Liver (tissue), 9 donors: Measurements from ENCODE around the gene CTNNA2. TPM values are rescaled to one million over a fixed set of nuclear protein-coding genes. Genes with fewer than 3 reads are reported as not detected.

Source experiments
- DNase-seq: peaks from one replicate; pipeline ENCODE4 v3.0.0-alpha.2; 2017; ENCODE audit warnings: low spot score
- H3K27ac ChIP-seq, 2 donors: one replicate each; pipeline ENCODE4 v1.7.0; 2013; ENCODE audit warnings: inconsistent platforms in 2 of 2, low read length in 2 of 2, control low read depth in 1 of 2, low read depth in 1 of 2, mild to moderate bottlenecking in 1 of 2
- H3K27me3 ChIP-seq, 4 donors: one replicate each; pipeline versions ENCODE4 v1.6.1 to v1.7.0; 2013; ENCODE audit warnings: low read length in 3 of 4, inconsistent platforms in 1 of 4, mild to moderate bottlenecking in 1 of 4, moderate library complexity in 1 of 4; ENCODE audit not compliant: control insufficient read depth in 4 of 4, insufficient read depth in 4 of 4
- H3K36me3 ChIP-seq, 4 donors: one replicate each; pipeline versions ENCODE4 v1.6.1 to v1.7.0; 2013; ENCODE audit warnings: low read length in 3 of 4, mild to moderate bottlenecking in 3 of 4, low read depth in 1 of 4, moderate library complexity in 1 of 4; ENCODE audit not compliant: control insufficient read depth in 4 of 4, insufficient read depth in 3 of 4
- H3K4me1 ChIP-seq, 4 donors: one replicate each; pipeline versions ENCODE4 v1.6.1 to v1.7.0; 2013; ENCODE audit warnings: low read length in 3 of 4, mild to moderate bottlenecking in 3 of 4, moderate library complexity in 1 of 4; ENCODE audit not compliant: control insufficient read depth in 4 of 4, insufficient read depth in 4 of 4
- H3K4me3 ChIP-seq, 3 donors: one replicate each; pipeline versions ENCODE4 v1.6.1 to v1.7.0; 2013; ENCODE audit warnings: low read length in 3 of 3, control low read depth in 1 of 3, low read depth in 1 of 3, mild to moderate bottlenecking in 1 of 3
- H3K9ac ChIP-seq, 2 donors: one replicate each; pipeline ENCODE4 v1.7.0; 2013; ENCODE audit warnings: low read length in 2 of 2, mild to moderate bottlenecking in 2 of 2, moderate library complexity in 2 of 2, control low read depth in 1 of 2, low read depth in 1 of 2
- H3K9me3 ChIP-seq, 4 donors: one replicate each; pipeline versions ENCODE4 v1.6.1 to v1.7.0; 2013; ENCODE audit warnings: low read length in 3 of 4; ENCODE audit not compliant: control insufficient read depth in 4 of 4
- EGR1 ChIP-seq, 2 donors: IDR thresholded peaks; 2 replicates each; pipeline ENCODE4 v1.6.1; 2016 to 2018; ENCODE audit warnings: antibody characterized with exemption in 2 of 2, low read depth in 2 of 2
- FOXA1 ChIP-seq: IDR thresholded peaks from 2 replicates; pipeline ENCODE4 v1.6.1; 2016; ENCODE audit warnings: antibody characterized with exemption
- FOXA2 ChIP-seq: IDR thresholded peaks from 2 replicates; pipeline ENCODE4 v1.6.1; 2016; ENCODE audit warnings: antibody characterized with exemption
- GABPA ChIP-seq, 2 donors: IDR thresholded peaks in 1 of 2; conservative IDR thresholded peaks in 1 of 2; 2 replicates each; pipeline ENCODE4 v1.6.1; 2016; ENCODE audit warnings: antibody characterized with exemption in 2 of 2, mild to moderate bottlenecking in 1 of 2, moderate library complexity in 1 of 2
- HNF4A ChIP-seq, 2 donors: conservative IDR thresholded peaks; 2 replicates each; pipeline ENCODE4 v1.6.1; 2016; ENCODE audit warnings: antibody characterized with exemption in 2 of 2, mild to moderate bottlenecking in 2 of 2
- HNF4G ChIP-seq: IDR thresholded peaks from 2 replicates; pipeline ENCODE4 v1.6.1; 2016; ENCODE audit warnings: antibody characterized with exemption
- JUND ChIP-seq, 2 donors: IDR thresholded peaks; 2 replicates each; pipeline ENCODE4 v1.6.1; 2016; ENCODE audit warnings: antibody characterized with exemption in 2 of 2
- NR2F2 ChIP-seq: IDR thresholded peaks from 2 replicates; pipeline ENCODE4 v1.6.1; 2016; ENCODE audit warnings: antibody characterized with exemption
- RAD21 ChIP-seq, 2 donors: IDR thresholded peaks; 2 replicates each; pipeline ENCODE4 v1.6.1; 2016; ENCODE audit warnings: antibody characterized with exemption in 2 of 2, mild to moderate bottlenecking in 2 of 2
- REST ChIP-seq: IDR thresholded peaks from 2 replicates; pipeline ENCODE4 v1.6.1; 2016; ENCODE audit warnings: antibody characterized with exemption, mild to moderate bottlenecking
- RXRA ChIP-seq, 2 donors: IDR thresholded peaks; 2 replicates each; pipeline ENCODE4 v1.6.1; 2017 to 2018; ENCODE audit warnings: antibody characterized with exemption in 2 of 2, mild to moderate bottlenecking in 1 of 2
- SP1 ChIP-seq: IDR thresholded peaks from 2 replicates; pipeline ENCODE4 v1.6.1; 2018; ENCODE audit warnings: antibody characterized with exemption, mild to moderate bottlenecking
- YY1 ChIP-seq: IDR thresholded peaks from 2 replicates; pipeline ENCODE4 v1.6.1; 2016; ENCODE audit warnings: antibody characterized with exemption, mild to moderate bottlenecking
- WGBS: extraction: QIAGEN DNeasy Blood & Tissue Kit; methylation state at CpG from one replicate; pipeline ENCODE4 v1.1.7; 2013; 5-methylcytosine and 5-hydroxymethylcytosine counted together
- polyA plus RNA-seq, 2 donors: library from polyadenylated mRNA; stranded (reverse) in 1 of 2; unstranded in 1 of 2; fragments of 200-250 nt in 1 of 2; fragments of >200 nt in 1 of 2; fragmentation: Nextera tagmentation in 1 of 2; extraction: Ambion mirVana in 1 of 2; gene quantifications; one replicate each; pipeline versions ENCODE4 v1.2.1 to v1.2.3, GENCODE V29; 2013 to 2015
- total RNA-seq, 2 donors: library from RNA; depleted of rRNA; stranded (reverse); fragments of >200 nt; gene quantifications; one replicate each; pipeline ENCODE4 v1.2.3, GENCODE V29; 2014
- TF ChIP-seq, protein P1 (sequence below): fragments of 150-350 bp; IDR thresholded peaks from 2 replicates; pipeline ENCODE4 v1.5.1; 2017; ENCODE audit warnings: improper control_type of control experiment, low read depth, low read length; ENCODE audit not compliant: missing input control
- donor health status: healthy.
- donor health status: healthy.
- donor health status: healthy.
- donor health status: healthy.
- donor health status: healthy.

Gene CTNNA2
- total and polyA plus RNA-seq, 4 donors: 0.05 TPM; not detected in 3

GRCh38 chr2:79945653-79946445 lies 433.0 kb downstream of the CTNNA2 start:
- no peaks in the 10 kb centered on the region for H3K27me3 ChIP-seq
- no peak for TF ChIP-seq HNF4G

GRCh38 chr2:79947751-79948150 lies 434.9 kb downstream of the CTNNA2 start:
- 84% methylated on average over 2 of the region's 2 CpGs for WGBS
- no peak for TF ChIP-seq YY1
- TF ChIP-seq REST: no peak
- no peak for TF ChIP-seq SP1
- TF ChIP-seq NR2F2: no peak
- no peak for TF ChIP-seq RAD21 (IDR thresholded peaks at IDR 0.05)
- TF ChIP-seq HNF4A (conservative IDR thresholded peaks at IDR 0.05): no peak
- TF ChIP-seq GABPA (IDR thresholded peaks at IDR 0.05 in 1 of 2, conservative IDR thresholded peaks at IDR 0.05 in 1 of 2): no peak
- TF ChIP-seq, protein P1, sequence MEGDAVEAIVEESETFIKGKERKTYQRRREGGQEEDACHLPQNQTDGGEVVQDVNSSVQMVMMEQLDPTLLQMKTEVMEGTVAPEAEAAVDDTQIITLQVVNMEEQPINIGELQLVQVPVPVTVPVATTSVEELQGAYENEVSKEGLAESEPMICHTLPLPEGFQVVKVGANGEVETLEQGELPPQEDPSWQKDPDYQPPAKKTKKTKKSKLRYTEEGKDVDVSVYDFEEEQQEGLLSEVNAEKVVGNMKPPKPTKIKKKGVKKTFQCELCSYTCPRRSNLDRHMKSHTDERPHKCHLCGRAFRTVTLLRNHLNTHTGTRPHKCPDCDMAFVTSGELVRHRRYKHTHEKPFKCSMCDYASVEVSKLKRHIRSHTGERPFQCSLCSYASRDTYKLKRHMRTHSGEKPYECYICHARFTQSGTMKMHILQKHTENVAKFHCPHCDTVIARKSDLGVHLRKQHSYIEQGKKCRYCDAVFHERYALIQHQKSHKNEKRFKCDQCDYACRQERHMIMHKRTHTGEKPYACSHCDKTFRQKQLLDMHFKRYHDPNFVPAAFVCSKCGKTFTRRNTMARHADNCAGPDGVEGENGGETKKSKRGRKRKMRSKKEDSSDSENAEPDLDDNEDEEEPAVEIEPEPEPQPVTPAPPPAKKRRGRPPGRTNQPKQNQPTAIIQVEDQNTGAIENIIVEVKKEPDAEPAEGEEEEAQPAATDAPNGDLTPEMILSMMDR: no peak
- TF ChIP-seq RXRA (IDR thresholded peaks at IDR 0.05): no peak
- no peak for DNase-seq
- H3K9me3 ChIP-seq: no peaks in the 10 kb centered on the region
- no peaks in the 10 kb centered on the region for H3K27me3 ChIP-seq
- no peak overlapping the region for H3K27ac ChIP-seq
- H3K36me3 ChIP-seq: no peaks in the 10 kb centered on the region
- H3K4me1 ChIP-seq: no peaks in the 10 kb centered on the region
- no peak overlapping the region for H3K9ac ChIP-seq
- H3K4me3 ChIP-seq: no peak overlapping the region

More at GRCh38 chr2:79945653-79946445, 433.0 kb downstream of the CTNNA2 start:
- no peak for DNase-seq
- Histone ChIP-seq H3K9ac (no peak overlapping the region), H3K4me3 (no peak overlapping the region), H3K36me3 (no peaks in the 10 kb centered on the region), H3K4me1 (no peaks in the 10 kb centered on the region), H3K27ac (no peak overlapping the region), H3K9me3 (no peaks in the 10 kb centered on the region)
- 81% methylated on average over 5 of the region's 5 CpGs for WGBS

DNA sequence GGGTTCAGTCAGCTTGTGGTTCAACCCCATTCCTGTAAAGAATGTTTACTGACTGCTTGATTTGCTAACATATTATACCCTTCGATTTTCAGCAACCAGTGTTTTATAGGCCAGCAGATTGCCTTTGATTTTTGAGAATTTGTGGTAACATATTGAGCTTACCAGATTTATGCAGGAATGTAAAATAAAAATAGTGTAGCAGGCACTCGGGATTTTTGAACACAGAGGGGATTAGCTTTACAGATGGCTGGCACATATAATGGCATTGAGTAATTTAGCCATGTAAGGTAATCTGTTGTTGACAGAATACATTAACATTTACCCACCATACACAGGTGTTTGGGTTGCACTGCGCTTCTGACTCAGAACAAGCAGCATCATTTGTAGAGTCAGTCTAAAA lies 437.7 kb downstream of the CTNNA2 start:
- no peak for DNase-seq
- H3K4me3 ChIP-seq: no peak overlapping the region
- H3K9me3 ChIP-seq: no peaks in the 10 kb centered on the region
- no peak overlapping the region for H3K9ac ChIP-seq
- WGBS: 80% methylated on average over 3 of the region's 3 CpGs
- no peaks in the 10 kb centered on the region for H3K36me3 ChIP-seq
- TF ChIP-seq HNF4A (conservative IDR thresholded peaks at IDR 0.05): no peak
- TF ChIP-seq EGR1 (IDR thresholded peaks at IDR 0.05; ENCODE audit: low read depth in 2 of 2): no peak
- no peak for TF ChIP-seq NR2F2
- no peak for TF ChIP-seq FOXA1
- TF ChIP-seq REST: no peak
- TF ChIP-seq HNF4G: no peak
- no peak for TF ChIP-seq FOXA2
- TF ChIP-seq GABPA (IDR thresholded peaks at IDR 0.05 in 1 of 2, conservative IDR thresholded peaks at IDR 0.05 in 1 of 2): no peak
- no peak for TF ChIP-seq JUND (IDR thresholded peaks at IDR 0.05)
- H3K4me1 ChIP-seq: no peaks in the 10 kb centered on the region
- H3K27me3 ChIP-seq: no peaks in the 10 kb centered on the region
- H3K27ac ChIP-seq: no peak overlapping the region
